Body of pancreas (tissue), 4 donors: ENCODE data around the gene CCDC137. TPM values are rescaled to one million over a fixed set of nuclear protein-coding genes. Genes with fewer than 3 reads are reported as not detected.

Experiments used
- ATAC-seq: fragments of 150-250 bp; one replicate; pipeline ENCODE4 v1.9.1; 2016
- DNase-seq, 4 donors: peaks; one replicate each; pipeline ENCODE4 v3.0.0-alpha.2; 2019
- H3K27ac ChIP-seq, 4 donors: fragments of 200-600 bp; sonication (generic); 1 replicate in 3 of 4; 2 replicates in 1 of 4; pipeline versions ENCODE4 v1.5.1 to v1.6.1; 2016 to 2019; ENCODE audit warnings: mild to moderate bottlenecking in 1 of 4, mixed read lengths in 1 of 4, moderate library complexity in 1 of 4
- H3K27me3 ChIP-seq, 2 donors: fragments of 200-600 bp; sonication (generic); one replicate each; pipeline ENCODE4 v1.6.0; 2016; ENCODE audit warnings: mild to moderate bottlenecking in 1 of 2
- H3K36me3 ChIP-seq, 2 donors: fragments of 200-600 bp; sonication (generic); replicated peaks in 1 of 2; 2 replicates each; pipeline ENCODE4 v1.5.1; 2016; ENCODE audit warnings: low read depth in 2 of 2; ENCODE audit not compliant: insufficient read depth in 1 of 2
- H3K4me1 ChIP-seq: fragments of 200-600 bp; sonication (generic); one replicate; pipeline ENCODE4 v1.6.0; 2016
- H3K4me3 ChIP-seq, 2 donors: fragments of 200-600 bp; sonication (generic); 1 replicate in 1 of 2; 2 replicates in 1 of 2; pipeline ENCODE4 v1.5.1; 2016 to 2019
- H3K9me3 ChIP-seq, 3 donors: fragments of 200-600 bp; sonication (generic); 1 replicate in 2 of 3; 2 replicates in 1 of 3; pipeline ENCODE4 v1.5.1; 2016
- CTCF ChIP-seq, 7 experiments: fragments of 450-650 bp in 4 of 7; fragments of 200-600 bp in 3 of 7; sonication (generic) in 3 of 7; IDR thresholded peaks; one replicate each; pipeline ENCODE4 v1.5.1; 2016 to 2019; ENCODE audit warnings: antibody characterized with exemption in 7 of 7
- POLR2A ChIP-seq, 3 donors: fragments of 450-650 bp; IDR thresholded peaks; one replicate each; pipeline ENCODE4 v1.6.1; 2016; ENCODE audit warnings: antibody characterized with exemption in 3 of 3, mild to moderate bottlenecking in 2 of 3
- WGBS, 2 donors: methylation state at CpG; one replicate each; pipeline ENCODE4 v1.1.5; 2017; 5-methylcytosine and 5-hydroxymethylcytosine counted together
- intact Hi-C: fragments of 100-400 bp; cut with DNase I; formaldehyde crosslinking; loops from one replicate; pipeline ENCODE4 v1.15.1; 2023
- total RNA-seq, 2 donors: library from RNA; depleted of rRNA; stranded (reverse); fragments of >200 nt; gene quantifications; one replicate each; pipeline ENCODE4 v1.1.0, GENCODE V29; 2016

The CCDC137 gene
- total RNA-seq, 2 donors from 2014 or later = 6.2 to 21.4 TPM

GRCh38 chr17:81659038-81659437 lies 7.5 kb upstream of the CCDC137 start:
- no peaks in the 10 kb centered on the region for H3K9me3 ChIP-seq
- TF ChIP-seq POLR2A (IDR thresholded peaks at IDR 0.05) (no peak), CTCF (IDR thresholded peaks at IDR 0.05) (no peak)
- no peak overlapping the region for H3K4me3 ChIP-seq
- intact Hi-C loops = no loop called here
- peak overlapping the region; percentile 66 to 94 (median 92) for H3K27ac ChIP-seq
- ATAC-seq = peak; percentile 76
- peaks cover 25% of the 10 kb centered on the region for H3K4me1 ChIP-seq
- DNase-seq = peak; percentile 33 to 67 (median 44)
- no peaks in the 10 kb centered on the region for H3K27me3 ChIP-seq
- H3K36me3 ChIP-seq = no peaks in the 10 kb centered on the region
- 37 to 46% methylated on average over 5 of the region's 5 CpGs for WGBS, 2 donors

GRCh38 chr17:81660441-81660840 lies 6.1 kb upstream of the CCDC137 start:
- 97 to 98% methylated on average over 9 of the region's 9 CpGs for WGBS, 2 donors
- intact Hi-C loops = no loop called here
- DNase-seq = no peak
- Histone ChIP-seq H3K9me3 (no peaks in the 10 kb centered on the region), H3K36me3 (no peaks in the 10 kb centered on the region), H3K27ac (peak overlapping the region; percentile 85 to 94 (median 92)), H3K4me1 (peaks cover 29% of the 10 kb centered on the region), H3K27me3 (no peaks in the 10 kb centered on the region), H3K4me3 (no peak overlapping the region)
- no peak for ATAC-seq
- no peak for TF ChIP-seq CTCF (IDR thresholded peaks at IDR 0.05)
- no peak for TF ChIP-seq POLR2A (IDR thresholded peaks at IDR 0.05)

GRCh38 chr17:81662002-81662401 lies 4.5 kb upstream of the CCDC137 start:
- H3K9me3 ChIP-seq = no peaks in the 10 kb centered on the region
- intact Hi-C loops = no loop called here
- H3K4me1 ChIP-seq = peaks cover 35% of the 10 kb centered on the region
- no peak for TF ChIP-seq CTCF (IDR thresholded peaks at IDR 0.05)
- TF ChIP-seq POLR2A (IDR thresholded peaks at IDR 0.05) = no peak
- WGBS, 2 donors = 85 to 94% methylated on average over 4 of the region's 4 CpGs
- H3K4me3 ChIP-seq = no peak overlapping the region
- no peaks in the 10 kb centered on the region for H3K36me3 ChIP-seq
- no peak for DNase-seq
- ATAC-seq = no peak
- H3K27me3 ChIP-seq = no peaks in the 10 kb centered on the region
- H3K27ac ChIP-seq = no peak overlapping the region

GRCh38 chr17:81664051-81664470 lies 2.5 kb upstream of the CCDC137 start:
- peaks cover 41% of the 10 kb centered on the region for H3K4me1 ChIP-seq
- H3K27me3 ChIP-seq = no peaks in the 10 kb centered on the region
- 86 to 100% methylated on average over 1 to 7 of the region's 7 CpGs for WGBS, 2 donors
- ATAC-seq (no peak), DNase-seq (no peak)
- no peak for TF ChIP-seq POLR2A (IDR thresholded peaks at IDR 0.05)
- no peak for TF ChIP-seq CTCF (IDR thresholded peaks at IDR 0.05)
- no peaks in the 10 kb centered on the region for H3K9me3 ChIP-seq
- no peaks in the 10 kb centered on the region for H3K36me3 ChIP-seq
- intact Hi-C loops = no loop called here
- no peak overlapping the region for H3K27ac ChIP-seq
- H3K4me3 ChIP-seq = no peak overlapping the region
